Inflammatory macrophage treated with lipopolysaccharide for 1 hour (primary cell): ENCODE measurements around the gene C11orf86.
A peak's percentile ranks its signal among the peaks of the same experiment; 100 is the strongest.

ENCODE experiments used
- DNase-seq, 2 donors: peaks; one replicate each; pipeline ENCODE4 v3.0.0-alpha.2; 2020 to 2022

Gene C11orf86

GRCh38 chr11:66974724-66975404 lies at the start of gene C11orf86:
TSS of gene C11orf86 (plus strand) at chr11:66975304. CDS start at chr11:66975363, 59 bp downstream.
- no peak for DNase-seq

- no peak for DNase-seq
Observed at GRCh38 chr11:66929753-66930152, 45.4 kb upstream of the C11orf86 start.

GRCh38 chr11:66932543-66932942 lies 42.6 kb upstream of the C11orf86 start:
- no peak for DNase-seq

- peak; percentile 30 to 52 for DNase-seq
Observed at GRCh38 chr11:66933531-66933930, 41.6 kb upstream of the C11orf86 start.

- no peak for DNase-seq
Observed at GRCh38 chr11:66934950-66935779, 39.9 kb upstream of the C11orf86 start.

GRCh38 chr11:66936311-66936711 lies 38.8 kb upstream of the C11orf86 start:
- no peak for DNase-seq

- no peak for DNase-seq
Observed at GRCh38 chr11:66937193-66937733, 37.8 kb upstream of the C11orf86 start.

- DNase-seq: peak in 1 of 2 donors; percentile 27
Observed at GRCh38 chr11:66938582-66939135, 36.4 kb upstream of the C11orf86 start.

GRCh38 chr11:66950112-66950535 lies 25.0 kb upstream of the C11orf86 start:
- peak in 1 of 2 donors; percentile 53 for DNase-seq

- DNase-seq: no peak
Observed at GRCh38 chr11:66951135-66951534, 24.0 kb upstream of the C11orf86 start.

GRCh38 chr11:66951927-66952337 lies 23.2 kb upstream of the C11orf86 start:
- DNase-seq: no peak

- DNase-seq: no peak
Observed at GRCh38 chr11:66953081-66953833, 21.8 kb upstream of the C11orf86 start.

GRCh38 chr11:66956689-66957290 lies 18.3 kb upstream of the C11orf86 start:
- DNase-seq: peak; percentile 64 to 86

- DNase-seq: no peak
Observed at GRCh38 chr11:66957971-66958231, 17.2 kb upstream of the C11orf86 start.

- DNase-seq: peak; percentile 97 to 99
Observed at GRCh38 chr11:66958232-66958955, 16.7 kb upstream of the C11orf86 start, which contains the start of gene PC. TSS of gene PC (minus strand) at chr11:66958383. CDS start at chr11:66872159, 86,224 bp downstream.

GRCh38 chr11:66958956-66959274 lies 16.2 kb upstream of the C11orf86 start:
- no peak for DNase-seq

- peak in 1 of 2 donors; percentile 31 for DNase-seq
Observed at GRCh38 chr11:66961691-66962213, 13.4 kb upstream of the C11orf86 start.

- DNase-seq: no peak
Observed at GRCh38 chr11:66962247-66962646, 12.9 kb upstream of the C11orf86 start.

GRCh38 chr11:66962801-66963200 lies 12.3 kb upstream of the C11orf86 start:
- DNase-seq: no peak

GRCh38 chr11:66964495-66964894 lies 10.6 kb upstream of the C11orf86 start:
- DNase-seq: no peak

GRCh38 chr11:66966351-66966750 lies 8.8 kb upstream of the C11orf86 start:
- no peak for DNase-seq
